IPS-18c (cell line): ENCODE results near the gene NRXN3.

ENCODE experiments used
- H3K4me3 ChIP-seq: 2 replicates; pipeline ENCODE4 v1.7.0; 2013; ENCODE audit warnings: low read depth, mild to moderate bottlenecking, low read length, moderate library complexity; ENCODE audit not compliant: insufficient read depth
- H3K9me3 ChIP-seq: one replicate; pipeline ENCODE4 v1.6.1; 2013; ENCODE audit warnings: mild to moderate bottlenecking, low read length, moderate library complexity; ENCODE audit not compliant: control insufficient read depth, insufficient read depth

The NRXN3 gene

DNA sequence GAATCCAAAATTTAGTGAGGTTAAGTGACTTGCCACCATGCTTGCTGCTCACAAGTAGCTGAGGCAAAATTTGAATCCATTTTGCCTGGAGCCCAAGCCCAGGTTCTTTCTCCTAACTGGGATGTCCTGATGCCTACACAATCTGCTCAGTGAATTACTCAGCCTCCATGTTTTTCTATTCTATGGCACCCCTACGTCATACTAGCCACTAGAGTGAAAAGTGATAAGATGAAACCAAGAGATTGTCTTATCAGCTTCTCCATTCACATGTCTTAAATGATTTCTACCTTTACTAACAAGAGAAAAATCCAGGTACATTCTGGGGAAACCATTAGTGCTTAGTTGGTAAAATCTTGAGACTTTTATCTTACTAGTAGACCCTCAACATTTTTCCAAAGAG, 1321.0 kb downstream of the NRXN3 start:
- Histone ChIP-seq H3K4me3 (no peak overlapping the region), H3K9me3 (no peaks in the 10 kb centered on the region)

DNA sequence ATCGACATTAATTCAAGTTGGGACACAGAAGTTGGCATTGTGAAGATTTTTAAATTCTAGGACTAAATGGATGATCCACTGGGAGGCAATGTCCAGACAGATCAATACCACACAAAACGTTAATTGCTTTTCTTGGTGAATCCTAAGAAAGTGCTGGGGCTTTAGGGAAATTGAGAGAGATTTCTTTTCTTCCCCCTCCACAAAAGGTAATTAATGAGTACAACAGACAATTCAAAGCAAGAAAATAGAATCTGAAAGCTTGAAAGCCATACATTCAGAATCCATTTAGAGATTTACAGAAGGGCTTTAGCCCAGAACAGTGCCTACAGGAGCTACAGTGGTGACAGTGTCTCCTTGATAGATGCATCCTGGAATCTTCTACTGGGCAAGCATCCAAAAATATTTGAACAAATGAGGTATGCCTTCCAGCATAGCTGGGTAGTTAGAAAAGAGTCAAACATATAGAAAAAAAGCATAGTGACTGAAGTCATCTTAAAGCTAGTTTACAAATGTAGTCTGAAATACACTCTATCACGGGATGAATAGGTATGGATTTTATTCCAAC, 1323.0 kb downstream of the NRXN3 start:
- Histone ChIP-seq H3K9me3 (no peaks in the 10 kb centered on the region), H3K4me3 (no peak overlapping the region)

DNA sequence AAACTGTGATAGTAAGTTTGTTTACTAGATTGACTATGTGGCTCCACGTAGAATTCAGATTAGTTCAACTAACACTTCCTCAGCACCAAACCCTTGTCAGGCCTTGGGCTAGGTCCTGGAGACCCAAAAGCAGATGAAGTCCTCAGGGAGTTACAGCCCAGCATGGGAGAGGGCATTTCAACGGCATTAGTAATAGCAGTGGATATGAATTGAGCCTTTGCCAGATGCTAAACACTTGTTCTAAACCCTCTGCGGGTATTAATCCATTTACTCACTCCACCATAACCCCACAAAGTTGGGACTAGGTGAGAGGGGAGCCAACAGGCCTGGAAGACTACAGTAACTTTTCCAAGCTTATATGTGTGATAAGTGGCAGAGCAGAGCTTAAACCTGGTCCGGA, 1326.5 kb downstream of the NRXN3 start:
- no peaks in the 10 kb centered on the region for H3K9me3 ChIP-seq
- no peak overlapping the region for H3K4me3 ChIP-seq

DNA sequence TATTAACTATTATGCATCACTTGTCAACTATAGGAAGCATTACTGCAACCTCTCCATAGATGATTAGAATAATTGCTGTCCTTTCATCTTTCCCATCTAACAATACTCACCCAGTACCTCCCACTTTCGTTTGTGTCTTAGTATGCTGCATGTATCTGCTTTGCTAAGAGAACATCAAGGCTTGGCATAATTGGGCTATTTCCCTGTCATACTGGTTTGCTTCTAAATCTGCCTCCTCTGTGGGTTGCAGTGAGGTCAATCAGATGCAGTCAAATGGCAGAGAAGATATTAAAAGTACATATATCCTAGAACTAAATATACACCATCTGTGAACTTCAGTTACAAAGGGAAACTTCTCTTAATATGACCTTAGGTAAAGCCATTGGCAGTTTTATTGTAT, 1330.3 kb downstream of the NRXN3 start:
- H3K9me3 ChIP-seq, result no peaks in the 10 kb centered on the region
- H3K4me3 ChIP-seq, result no peak overlapping the region

DNA sequence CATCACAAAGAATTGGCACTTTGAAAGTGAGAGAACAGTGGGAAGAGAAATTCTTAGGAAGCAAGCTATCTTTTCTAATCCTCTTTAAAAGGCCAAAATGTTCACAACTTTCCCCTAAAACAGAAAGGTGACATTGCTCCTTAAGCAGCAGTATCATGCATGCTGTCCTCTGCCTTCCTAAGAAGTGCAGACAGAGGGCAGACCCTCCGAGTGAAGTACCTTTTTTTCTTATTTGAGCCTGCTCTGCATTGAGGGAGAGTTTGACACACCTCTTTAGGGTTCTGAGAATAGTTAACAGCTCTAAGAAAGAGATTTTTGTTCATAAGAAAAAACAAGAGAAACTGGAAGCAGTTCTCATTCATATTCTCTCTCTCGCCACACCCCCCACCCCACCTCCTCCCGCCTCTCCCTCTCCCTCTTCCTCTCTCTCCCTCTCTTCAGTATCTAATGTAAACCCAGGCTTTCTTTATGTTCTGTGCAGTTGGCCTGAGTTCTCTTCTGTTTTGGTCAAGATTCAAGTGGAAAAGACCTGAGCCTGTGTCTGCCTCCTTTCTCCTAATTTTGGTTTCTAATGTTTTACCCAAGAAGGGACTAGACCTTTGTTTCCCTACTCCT, 1332.1 kb downstream of the NRXN3 start:
- Histone ChIP-seq H3K4me3 (no peak overlapping the region), H3K9me3 (no peaks in the 10 kb centered on the region)

DNA sequence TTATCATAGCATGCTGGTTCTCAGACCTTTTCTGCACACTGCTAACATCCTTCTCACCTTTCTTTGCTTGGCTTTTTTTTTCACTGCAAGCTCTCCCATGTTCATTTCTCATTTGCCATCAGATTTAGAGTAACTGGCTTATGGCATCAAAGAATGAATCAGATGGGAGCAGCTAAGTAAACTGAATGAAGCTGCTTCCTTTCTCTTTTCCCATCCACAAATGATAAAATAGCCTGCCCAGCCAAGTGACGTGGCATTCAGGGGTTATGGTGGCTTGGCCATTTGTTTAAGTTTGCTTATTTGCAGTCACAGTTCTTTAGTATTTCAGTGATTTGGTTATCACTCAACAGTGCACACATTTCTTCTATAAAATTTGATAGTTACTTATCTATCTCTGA, 1332.6 kb downstream of the NRXN3 start:
- H3K4me3 ChIP-seq, result no peak overlapping the region
- no peaks in the 10 kb centered on the region for H3K9me3 ChIP-seq

DNA sequence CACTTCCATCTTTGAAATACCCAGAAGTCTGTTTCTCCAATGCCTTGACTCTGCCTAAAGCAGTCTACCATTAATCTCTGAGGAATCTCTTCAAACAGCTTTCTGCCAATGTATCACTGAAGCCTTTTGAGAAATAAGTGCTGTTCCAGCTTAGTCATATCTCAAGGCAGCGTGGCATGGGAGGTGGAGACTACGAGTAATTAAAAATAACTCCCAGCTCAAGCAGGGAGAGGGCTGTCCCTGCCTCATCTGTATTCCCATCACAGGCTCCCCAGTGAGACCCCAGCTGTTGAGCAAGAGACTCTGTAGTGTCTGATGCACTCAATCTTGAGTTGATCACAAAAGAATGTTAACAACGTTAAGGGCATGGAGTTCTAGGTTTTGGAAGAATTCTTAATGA, 1340.5 kb downstream of the NRXN3 start:
- no peak overlapping the region for H3K4me3 ChIP-seq
- H3K9me3 ChIP-seq, result no peaks in the 10 kb centered on the region

DNA sequence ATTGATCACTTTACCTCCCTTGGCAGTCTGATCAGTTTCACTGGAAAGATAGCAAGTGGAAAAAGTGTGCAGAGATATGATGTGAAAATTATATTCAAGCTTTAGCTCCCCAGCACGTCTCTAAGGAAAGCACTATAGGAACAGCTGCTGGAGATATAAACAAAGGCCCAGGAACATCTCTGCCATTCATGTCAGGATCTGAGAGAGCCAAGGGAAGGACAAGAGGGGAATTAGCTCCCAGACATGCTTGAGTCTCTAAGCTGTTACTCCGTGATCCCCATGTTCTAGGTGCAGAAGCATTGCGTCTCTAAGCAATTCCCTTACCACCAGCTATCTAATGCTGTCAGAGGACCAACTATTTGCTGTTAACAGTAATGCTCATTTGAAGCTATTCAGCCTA, 1341.0 kb downstream of the NRXN3 start:
- Histone ChIP-seq H3K4me3 (no peak overlapping the region), H3K9me3 (no peaks in the 10 kb centered on the region)

DNA sequence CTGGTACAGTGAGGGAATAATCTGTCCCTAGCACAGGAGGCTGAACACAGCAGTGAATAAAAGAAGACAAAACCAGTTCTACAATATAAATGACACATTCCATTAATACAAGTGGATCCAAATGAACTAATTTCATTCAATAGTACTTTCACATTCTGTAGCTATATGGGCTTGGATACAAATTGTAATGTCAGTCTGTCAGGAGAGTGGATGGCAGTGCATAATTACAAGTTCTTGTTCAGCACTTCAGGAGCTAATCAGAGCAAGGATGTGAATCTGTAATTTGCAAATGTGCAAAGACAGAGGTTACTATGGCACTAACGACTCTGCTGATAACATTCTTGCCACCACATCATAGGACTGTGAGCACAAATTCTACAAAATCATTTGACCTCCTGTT, 1343.3 kb downstream of the NRXN3 start:
- Histone ChIP-seq H3K4me3 (no peak overlapping the region), H3K9me3 (no peaks in the 10 kb centered on the region)

DNA sequence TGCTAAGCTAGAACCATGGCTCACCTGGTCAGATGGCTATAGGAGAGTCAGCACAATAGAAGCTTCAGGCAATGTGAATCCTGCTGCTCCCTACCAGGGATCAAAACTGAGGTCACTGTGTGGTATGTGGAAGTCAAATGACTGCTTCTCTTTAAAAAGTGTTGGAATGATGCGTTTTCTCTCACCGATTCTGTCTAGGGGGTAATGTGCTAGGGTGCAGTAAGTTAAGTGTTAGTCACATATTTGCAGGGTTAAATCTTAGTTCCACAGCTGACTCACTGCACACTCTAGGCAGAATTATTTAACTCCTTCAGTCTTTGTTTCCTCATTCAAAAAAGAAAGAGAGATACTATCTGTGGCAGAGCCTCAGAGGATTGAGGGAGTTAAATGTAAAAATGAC, 1344.5 kb downstream of the NRXN3 start:
- no peak overlapping the region for H3K4me3 ChIP-seq
- H3K9me3 ChIP-seq, result no peaks in the 10 kb centered on the region

DNA sequence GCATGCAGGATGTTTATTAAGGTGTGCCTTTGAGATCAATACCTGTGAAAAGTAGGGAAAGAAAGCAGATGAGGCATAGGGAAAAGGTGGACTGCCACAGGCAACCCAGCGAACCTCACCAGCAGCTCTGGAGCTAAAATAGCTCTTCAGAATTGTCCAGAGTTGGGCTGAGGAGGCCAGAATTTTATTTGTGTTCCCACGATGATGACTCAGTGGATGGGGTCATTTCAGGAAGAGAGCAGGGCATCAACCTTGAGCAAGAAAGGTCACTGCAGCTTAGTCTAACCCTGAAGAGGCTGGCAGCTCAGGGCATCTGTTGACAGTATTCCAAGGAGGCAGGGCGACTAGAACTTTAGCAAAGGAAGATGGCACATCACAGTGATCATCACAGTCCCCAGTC, 1345.0 kb downstream of the NRXN3 start:
- Histone ChIP-seq H3K9me3 (no peaks in the 10 kb centered on the region), H3K4me3 (no peak overlapping the region)

DNA sequence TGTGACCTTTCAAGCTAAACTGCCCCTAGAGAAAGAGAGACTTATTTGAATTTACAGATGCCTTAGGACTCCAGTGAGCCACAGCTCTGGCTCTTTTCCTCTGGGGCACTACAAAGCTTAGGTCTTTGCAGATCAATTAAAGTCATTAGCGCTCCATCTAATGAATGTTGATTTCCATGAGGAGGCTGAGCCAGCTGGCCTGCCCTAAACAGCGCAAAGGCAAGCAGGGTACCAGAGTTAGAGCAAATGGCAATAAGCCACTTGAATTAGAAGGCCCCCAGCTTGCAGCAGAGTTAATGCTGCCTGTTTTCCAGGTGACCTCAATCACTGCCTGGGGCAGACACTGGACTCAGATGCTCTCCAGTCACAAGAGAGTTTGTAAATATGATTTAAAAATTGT, 1345.8 kb downstream of the NRXN3 start:
- Histone ChIP-seq H3K4me3 (no peak overlapping the region), H3K9me3 (no peaks in the 10 kb centered on the region)

DNA sequence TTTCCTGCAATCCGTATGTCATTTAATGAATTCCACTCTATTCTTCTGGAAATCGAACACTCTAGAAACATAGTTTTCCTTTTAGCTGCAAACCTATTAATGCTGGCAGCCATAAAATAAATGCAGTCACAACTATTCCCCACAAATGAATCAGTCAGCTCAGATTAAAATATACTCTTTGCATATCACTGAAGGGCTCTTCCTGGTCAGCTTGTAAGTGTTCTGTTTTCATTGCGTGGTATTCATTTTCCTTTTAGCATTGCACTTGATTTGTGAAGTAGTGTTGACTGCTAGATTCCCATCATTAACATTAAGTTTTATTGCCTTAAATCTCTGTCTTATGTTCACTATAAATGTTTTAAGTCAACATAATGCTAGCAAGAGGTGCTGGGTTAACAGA, 1355.2 kb downstream of the NRXN3 start:
- Histone ChIP-seq H3K9me3 (no peaks in the 10 kb centered on the region), H3K4me3 (no peak overlapping the region)

DNA sequence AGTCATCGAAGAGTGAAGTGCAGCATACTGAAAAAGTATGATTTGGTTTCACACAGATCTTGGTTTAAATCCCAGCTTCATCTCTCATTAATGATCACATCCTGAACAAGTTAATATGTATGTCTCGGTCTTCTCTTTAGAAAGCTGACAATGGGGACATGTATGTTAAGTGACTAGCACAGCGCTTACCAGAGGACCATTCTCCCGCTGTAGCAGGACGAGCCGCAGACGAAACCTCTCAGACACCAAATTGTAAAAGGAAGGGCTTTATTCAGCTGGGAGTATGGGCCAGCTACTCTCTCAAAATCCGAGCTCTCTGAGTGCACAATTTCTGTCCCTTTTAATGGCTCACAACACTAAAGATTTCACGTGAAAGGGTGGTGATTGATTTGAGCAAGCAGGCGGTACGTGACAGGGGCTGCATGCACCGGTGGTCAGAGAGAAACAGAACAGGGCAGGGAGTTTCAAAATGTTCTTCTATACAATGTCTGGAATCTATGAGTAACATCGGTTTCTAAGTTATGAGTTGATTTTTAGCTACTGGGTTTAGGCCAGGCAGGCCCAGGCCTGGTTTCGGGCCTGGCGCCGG, 1358.7 kb downstream of the NRXN3 start:
- H3K4me3 ChIP-seq, result no peak overlapping the region

DNA sequence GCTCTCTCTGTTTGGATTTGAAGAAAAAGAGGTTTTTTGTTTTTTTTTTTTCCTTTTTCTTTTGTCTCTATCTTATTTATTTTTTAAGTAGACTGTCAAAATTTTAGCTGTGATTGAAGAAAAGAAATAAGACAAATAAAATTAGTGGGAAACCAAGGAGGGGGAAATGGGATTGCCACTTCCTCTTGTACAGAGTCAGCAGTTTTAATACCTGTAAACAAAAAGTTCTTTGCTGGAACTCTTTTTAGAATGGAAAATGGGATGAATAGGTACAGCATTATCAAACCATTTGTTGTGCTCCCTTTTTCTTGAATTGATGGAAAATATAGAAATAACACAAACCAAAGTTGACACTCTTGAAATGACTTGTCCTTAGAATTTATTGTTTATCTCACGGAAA, 1360.4 kb downstream of the NRXN3 start:
- no peaks in the 10 kb centered on the region for H3K9me3 ChIP-seq
- H3K4me3 ChIP-seq, result no peak overlapping the region

More for the DNA sequence above, 1358.7 kb downstream of the NRXN3 start:
- H3K9me3 ChIP-seq, result no peaks in the 10 kb centered on the region

DNA sequence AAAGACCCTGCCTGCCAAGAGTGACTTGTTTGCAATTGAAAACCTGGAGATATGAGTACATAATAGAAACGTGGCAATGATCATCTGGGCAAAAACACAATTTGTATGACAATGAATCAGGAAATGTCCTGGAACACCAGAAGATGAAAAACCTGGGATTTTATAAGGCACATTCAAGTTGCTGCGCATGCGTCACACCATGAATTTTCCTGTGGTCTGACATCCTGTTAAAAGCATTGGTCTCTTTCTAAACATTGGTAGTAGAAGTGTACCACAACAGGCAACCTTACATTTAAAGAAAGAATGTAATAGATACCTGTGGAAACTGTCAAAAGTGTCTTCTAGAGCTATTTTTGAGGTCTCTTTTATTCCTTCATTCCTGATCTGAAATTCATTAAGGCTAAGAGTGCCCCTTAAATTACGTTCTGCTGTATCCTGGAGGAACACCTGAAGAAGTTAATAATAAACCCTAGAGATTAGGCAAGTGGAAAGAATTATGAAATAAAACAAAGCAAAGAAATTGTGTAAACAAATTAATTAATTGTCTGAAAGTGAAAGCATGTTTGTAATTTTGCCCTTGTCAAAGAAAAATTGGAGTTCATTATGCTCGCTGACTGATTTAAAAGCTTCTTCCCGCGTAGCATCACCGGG, 1364.7 kb downstream of the NRXN3 start:
- no peaks in the 10 kb centered on the region for H3K9me3 ChIP-seq
- no peak overlapping the region for H3K4me3 ChIP-seq

DNA sequence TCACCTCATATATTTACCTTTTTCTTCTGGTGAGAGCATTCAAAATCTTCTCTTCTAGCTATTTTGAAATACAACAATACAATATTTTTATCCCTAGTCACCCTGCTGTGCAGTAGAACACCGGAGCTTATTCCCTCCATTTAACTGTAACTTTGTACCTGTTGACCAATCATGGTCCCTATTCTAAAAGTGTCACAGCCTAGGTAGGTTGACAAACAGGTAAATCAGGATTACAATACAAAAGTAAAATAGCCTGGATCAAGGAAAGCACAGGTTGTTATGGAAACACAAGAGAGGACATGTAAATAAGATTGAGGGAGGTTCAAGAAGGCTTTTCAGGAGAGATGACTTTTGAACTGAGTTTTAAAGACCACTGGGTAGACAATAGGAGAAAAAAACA, 1370.2 kb downstream of the NRXN3 start:
- no peak overlapping the region for H3K4me3 ChIP-seq
- H3K9me3 ChIP-seq, result no peaks in the 10 kb centered on the region

DNA sequence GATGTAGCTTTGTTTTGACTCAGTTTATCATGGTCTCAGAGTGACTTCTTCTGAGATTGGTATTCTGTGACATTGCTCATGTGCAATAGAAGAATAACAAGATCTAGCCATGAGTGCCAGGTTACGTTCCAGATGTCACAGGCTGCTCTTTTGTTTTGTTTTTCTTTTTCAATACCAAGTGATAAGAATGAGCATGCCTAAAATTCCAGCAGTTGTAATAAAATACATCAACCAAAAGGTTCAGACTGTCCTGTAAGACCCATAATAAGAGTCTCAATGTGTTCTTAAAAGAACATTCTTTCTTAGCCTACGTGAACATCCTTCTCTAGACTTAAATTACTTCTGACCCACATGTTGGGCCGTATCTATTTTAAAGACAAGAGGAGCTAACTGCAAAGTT, 1371.9 kb downstream of the NRXN3 start:
- H3K9me3 ChIP-seq, result no peaks in the 10 kb centered on the region
- no peak overlapping the region for H3K4me3 ChIP-seq
